AG04450 (cell line): Measurements from ENCODE around the gene INTS7. TPM values are rescaled to one million over a fixed set of nuclear protein-coding genes. Genes with fewer than 3 reads are reported as not detected.
"Not testable (repeated sequence)": the region's sequence is repeated elsewhere in the genome, so short reads cannot be mapped to it uniquely, and the experiment has no call there.

ENCODE experiments used
- CTCF ChIA-PET: fragments of 300-600, 350-600 bp; formaldehyde crosslinking; extraction: SDS; loops from one replicate; lab custom pipeline; 2022; ENCODE audit warnings: antibody characterized with exemption, inconsistent platforms; lab: Charles Lee
- POLR2A ChIA-PET: fragments of 350-600 bp; formaldehyde crosslinking; extraction: SDS; loops from one replicate; lab custom pipeline; 2021; ENCODE audit warnings: antibody characterized with exemption, inconsistent platforms; lab: Yijun Ruan, JAX
- DNase-seq: peaks from one replicate; pipeline ENCODE4 v3.0.0-alpha.2; 2011; ENCODE audit warnings: low read depth, low spot score
- H3K27ac ChIP-seq: one replicate; pipeline ENCODE4 v1.5.1; 2012; ENCODE audit warnings: low read depth, low read length, control low read depth
- H3K27me3 ChIP-seq: one replicate; pipeline ENCODE4 v1.6.0; 2012; ENCODE audit warnings: low read length; ENCODE audit not compliant: control insufficient read depth, insufficient read depth
- H3K4me3 ChIP-seq: 2 replicates; pipeline ENCODE4 v1.5.1; 2011; ENCODE audit warnings: mild to moderate bottlenecking, low read depth, low read length, control low read depth
- H3K9me3 ChIP-seq: 2 replicates; pipeline ENCODE4 v1.5.1; 2012; ENCODE audit warnings: low read length; ENCODE audit not compliant: control insufficient read depth, insufficient read depth
- CTCF ChIP-seq: IDR thresholded peaks from 2 replicates; pipeline ENCODE4 v1.5.1; 2011; ENCODE audit warnings: low read depth, low read length, control low read depth, inconsistent platforms
- polyA plus RNA-seq: library from polyadenylated mRNA; depleted of rRNA; stranded (reverse); fragments of >200 nt; gene quantifications from 2 replicates; pipeline ENCODE4 v1.2.3, GENCODE V29; 2011

Gene INTS7
- polyA plus RNA-seq, 1 experiment: 20.1 TPM

- ChIA-PET POLR2A (no interaction called here), CTCF (interaction anchor here (0.6 to 1.0 kb wide), 2 partner anchors 215 to 240 kb away, joined by 3 read pairs; no protein-coding TSS in a partner anchor)
- no peak for DNase-seq
- no peak overlapping the region for H3K4me3 ChIP-seq
- H3K27me3 ChIP-seq: no peaks in the 10 kb centered on the region
- no peak for TF ChIP-seq CTCF
- H3K27ac ChIP-seq: no peak overlapping the region
- no peaks in the 10 kb centered on the region for H3K9me3 ChIP-seq
These were observed 96.8 kb downstream of the INTS7 start for GRCh38 chr1:211938561-211938997.

DNA sequence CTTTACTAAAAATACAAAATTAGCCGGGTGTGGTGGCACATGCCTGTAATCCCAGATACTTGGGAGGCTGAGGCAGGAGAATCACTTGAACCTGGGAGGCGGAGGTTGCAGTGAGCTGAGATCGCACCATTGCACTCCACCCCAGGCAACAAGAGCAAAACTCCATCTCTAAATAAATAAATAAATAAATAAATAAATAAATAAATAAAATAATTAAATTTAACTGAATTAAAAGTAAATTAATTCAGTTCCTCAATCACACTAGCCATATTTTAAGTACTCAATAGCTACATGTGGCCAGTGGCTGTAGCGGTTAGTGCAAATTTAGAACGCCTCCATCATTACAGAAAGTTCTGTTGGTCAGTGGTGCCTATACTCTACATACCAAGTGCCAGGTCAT lies 97.9 kb downstream of the INTS7 start:
- H3K27me3 ChIP-seq, H3K4me3 ChIP-seq, H3K9me3 ChIP-seq, DNase-seq, CTCF ChIA-PET, POLR2A ChIA-PET, H3K27ac ChIP-seq: not testable (repeated sequence)

- H3K27me3 ChIP-seq: no peaks in the 10 kb centered on the region
- ChIA-PET POLR2A (no interaction called here), CTCF (no interaction called here)
- TF ChIP-seq CTCF: no peak
- no peak overlapping the region for H3K4me3 ChIP-seq
- no peak overlapping the region for H3K27ac ChIP-seq
- no peaks in the 10 kb centered on the region for H3K9me3 ChIP-seq
- DNase-seq: no peak
These were observed 99.8 kb downstream of the INTS7 start for GRCh38 chr1:211935448-211935970.

DNA sequence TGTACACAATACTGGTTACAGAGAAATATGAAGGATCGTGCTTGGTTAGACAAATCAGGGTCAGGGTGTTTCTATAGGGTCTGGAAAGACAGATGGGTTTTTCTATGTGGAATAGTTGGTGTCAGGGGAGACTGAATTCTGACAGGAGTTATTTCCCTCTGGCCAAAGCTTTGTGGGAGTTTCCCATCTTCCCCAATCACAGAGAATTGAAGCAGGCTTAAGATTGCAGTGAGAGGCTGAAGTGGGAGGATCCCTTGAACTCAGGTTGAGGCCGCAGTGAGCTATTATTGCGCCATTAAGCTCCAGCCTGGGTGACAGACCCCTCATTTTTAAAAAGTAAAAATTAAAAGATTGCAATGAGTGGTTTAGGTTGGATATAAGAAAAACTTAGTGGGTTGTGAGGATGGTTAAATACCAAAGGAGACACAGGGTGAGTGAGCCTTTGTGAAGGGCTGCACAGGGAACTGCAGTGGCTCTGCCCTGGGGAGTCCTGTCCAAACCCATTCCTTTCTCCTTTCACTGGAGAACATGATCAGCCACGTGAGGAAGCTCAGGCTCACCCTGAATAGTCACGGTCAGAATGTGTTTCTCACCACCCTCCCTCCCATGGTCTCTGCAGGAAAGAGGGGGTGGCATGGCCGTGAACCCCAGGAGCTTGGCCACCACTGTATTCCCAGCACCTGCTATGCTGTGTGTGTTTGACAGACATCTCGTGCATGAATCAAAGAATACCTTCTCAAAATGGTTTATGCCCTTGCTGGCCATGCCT lies 101.2 kb downstream of the INTS7 start:
- H3K9me3 ChIP-seq: no peaks in the 10 kb centered on the region
- ChIA-PET CTCF (interaction anchor here (1.5 kb wide), 1 partner anchor 253 kb away, joined by 5 read pairs; no protein-coding TSS in a partner anchor), POLR2A (no interaction called here)
- TF ChIP-seq CTCF: no peak
- no peaks in the 10 kb centered on the region for H3K27me3 ChIP-seq
- no peak overlapping the region for H3K4me3 ChIP-seq
- DNase-seq: no peak
- H3K27ac ChIP-seq: no peak overlapping the region

DNA sequence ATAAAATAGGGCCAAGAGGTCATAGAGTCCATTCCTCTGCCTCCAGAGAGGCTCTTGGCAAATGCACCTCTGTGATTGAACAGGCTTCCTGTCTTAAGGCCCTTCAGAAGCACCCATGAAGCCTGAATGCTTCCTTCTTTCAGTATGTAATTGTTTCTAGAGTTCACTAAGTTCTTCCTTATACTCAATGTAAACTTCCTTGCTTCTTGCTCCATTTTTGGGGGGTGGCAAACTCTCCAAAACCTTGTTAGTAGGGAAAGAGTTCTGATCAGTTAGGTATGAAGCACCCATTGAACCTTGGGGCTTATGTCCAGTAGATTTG lies 102.5 kb downstream of the INTS7 start:
- no peak overlapping the region for H3K4me3 ChIP-seq
- no peak for DNase-seq
- no peaks in the 10 kb centered on the region for H3K27me3 ChIP-seq
- H3K9me3 ChIP-seq: no peaks in the 10 kb centered on the region
- CTCF ChIA-PET: no interaction called here
- H3K27ac ChIP-seq: no peak overlapping the region
- TF ChIP-seq CTCF: no peak
- POLR2A ChIA-PET: no interaction called here
